ENCODE results near the gene AXIN2.

AXIN2 gene

GRCh38 chr17:65561452-65562205, at the start of gene AXIN2:
Gene AXIN2, minus strand, starts transcription at chr17:65561648. Its CDS starts 3,028 bp downstream, at chr17:65558620.
- Histone ChIP-seq H3K27ac (peak within 1 kb of the TSS; percentile 86 to 95), H3K4me3 (no peak within 1 kb of the TSS)
- peak; percentile 91 for DNase-seq (ENCODE audit: low spot score)
- TF ChIP-seq, protein P1, sequence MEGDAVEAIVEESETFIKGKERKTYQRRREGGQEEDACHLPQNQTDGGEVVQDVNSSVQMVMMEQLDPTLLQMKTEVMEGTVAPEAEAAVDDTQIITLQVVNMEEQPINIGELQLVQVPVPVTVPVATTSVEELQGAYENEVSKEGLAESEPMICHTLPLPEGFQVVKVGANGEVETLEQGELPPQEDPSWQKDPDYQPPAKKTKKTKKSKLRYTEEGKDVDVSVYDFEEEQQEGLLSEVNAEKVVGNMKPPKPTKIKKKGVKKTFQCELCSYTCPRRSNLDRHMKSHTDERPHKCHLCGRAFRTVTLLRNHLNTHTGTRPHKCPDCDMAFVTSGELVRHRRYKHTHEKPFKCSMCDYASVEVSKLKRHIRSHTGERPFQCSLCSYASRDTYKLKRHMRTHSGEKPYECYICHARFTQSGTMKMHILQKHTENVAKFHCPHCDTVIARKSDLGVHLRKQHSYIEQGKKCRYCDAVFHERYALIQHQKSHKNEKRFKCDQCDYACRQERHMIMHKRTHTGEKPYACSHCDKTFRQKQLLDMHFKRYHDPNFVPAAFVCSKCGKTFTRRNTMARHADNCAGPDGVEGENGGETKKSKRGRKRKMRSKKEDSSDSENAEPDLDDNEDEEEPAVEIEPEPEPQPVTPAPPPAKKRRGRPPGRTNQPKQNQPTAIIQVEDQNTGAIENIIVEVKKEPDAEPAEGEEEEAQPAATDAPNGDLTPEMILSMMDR (IDR thresholded peaks at IDR 0.05) = no peak

DNA sequence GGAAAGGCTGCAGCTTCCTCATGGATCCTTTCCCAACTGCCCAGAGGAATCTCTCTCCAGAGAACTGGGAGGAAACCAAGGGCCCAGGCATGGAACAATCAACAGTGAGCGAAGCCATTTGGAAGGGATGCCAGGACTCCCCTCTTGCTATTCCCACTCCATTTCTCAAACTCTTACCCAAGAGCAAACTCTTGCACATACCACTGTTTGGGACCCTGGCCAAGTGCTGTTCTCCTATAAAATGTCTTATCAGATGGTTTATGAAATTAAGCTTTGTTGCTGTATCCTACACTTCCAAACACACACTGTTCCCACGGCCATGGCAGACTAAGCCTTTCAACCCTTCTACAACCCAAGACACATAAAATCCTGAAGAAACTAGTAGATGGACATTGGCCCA, 48.3 kb upstream of the AXIN2 start:
- Histone ChIP-seq H3K27ac (no peak overlapping the region), H3K4me3 (no peak overlapping the region)
- TF ChIP-seq, protein P1 (IDR thresholded peaks at IDR 0.05) = no peak
- no peak for DNase-seq (ENCODE audit: low spot score)

DNA sequence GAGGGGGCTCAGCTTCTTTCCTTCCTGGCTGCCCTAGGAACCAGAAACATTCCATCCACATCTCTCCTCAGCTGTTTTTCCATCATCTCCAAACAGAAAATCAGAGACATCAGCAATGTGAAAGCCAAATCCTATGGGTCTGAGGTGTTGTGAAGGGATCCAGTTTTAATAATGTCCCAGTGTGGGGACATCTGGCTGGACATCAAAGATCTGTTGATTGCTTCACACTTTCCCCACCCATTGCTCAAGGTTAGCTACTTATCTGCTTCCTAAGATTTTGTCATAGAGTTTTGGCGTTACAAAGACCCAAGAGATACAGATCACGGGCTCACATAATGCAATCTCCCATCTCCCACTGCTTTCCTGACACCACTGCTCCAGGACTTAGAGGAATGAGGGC, 47.8 kb upstream of the AXIN2 start:
- no peak overlapping the region for H3K27ac ChIP-seq
- no peak overlapping the region for H3K4me3 ChIP-seq
- TF ChIP-seq, protein P1 (IDR thresholded peaks at IDR 0.05) = no peak
- no peak for DNase-seq (ENCODE audit: low spot score)

GRCh38 chr17:65604070-65604469, 42.6 kb upstream of the AXIN2 start:
- TF ChIP-seq, protein P1 (IDR thresholded peaks at IDR 0.05) = no peak
- no peak for DNase-seq (ENCODE audit: low spot score)
- Histone ChIP-seq H3K4me3 (no peak overlapping the region), H3K27ac (no peak overlapping the region)

- TF ChIP-seq, protein P1 (IDR thresholded peaks at IDR 0.05) = no peak
- no peak for DNase-seq (ENCODE audit: low spot score)
- no peak overlapping the region for H3K4me3 ChIP-seq
- H3K27ac ChIP-seq = no peak overlapping the region
These were observed 40.4 kb upstream of the AXIN2 start for GRCh38 chr17:65601881-65602280.

DNA sequence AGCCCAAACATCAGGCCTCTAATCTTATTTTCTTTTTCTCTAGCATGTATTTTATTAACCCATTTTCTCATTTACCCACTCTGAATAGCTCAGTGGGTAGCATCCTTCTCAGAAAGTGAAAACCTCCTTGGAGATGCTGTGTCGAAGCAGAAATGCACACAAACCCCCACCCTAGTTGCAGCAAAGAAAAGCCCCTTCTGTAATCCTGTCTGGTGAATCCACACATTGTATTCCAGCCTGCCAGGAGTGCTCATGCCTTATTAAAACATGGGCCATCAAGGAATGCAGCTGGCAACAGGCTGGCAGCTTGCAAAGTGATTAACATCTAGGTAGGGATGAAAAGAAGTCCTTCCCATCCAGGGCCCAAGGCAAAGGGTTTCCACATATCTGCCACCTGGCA, 39.7 kb upstream of the AXIN2 start:
- TF ChIP-seq, protein P1 (IDR thresholded peaks at IDR 0.05) = no peak
- Histone ChIP-seq H3K27ac (no peak overlapping the region), H3K4me3 (no peak overlapping the region)
- DNase-seq (ENCODE audit: low spot score) = no peak

DNA sequence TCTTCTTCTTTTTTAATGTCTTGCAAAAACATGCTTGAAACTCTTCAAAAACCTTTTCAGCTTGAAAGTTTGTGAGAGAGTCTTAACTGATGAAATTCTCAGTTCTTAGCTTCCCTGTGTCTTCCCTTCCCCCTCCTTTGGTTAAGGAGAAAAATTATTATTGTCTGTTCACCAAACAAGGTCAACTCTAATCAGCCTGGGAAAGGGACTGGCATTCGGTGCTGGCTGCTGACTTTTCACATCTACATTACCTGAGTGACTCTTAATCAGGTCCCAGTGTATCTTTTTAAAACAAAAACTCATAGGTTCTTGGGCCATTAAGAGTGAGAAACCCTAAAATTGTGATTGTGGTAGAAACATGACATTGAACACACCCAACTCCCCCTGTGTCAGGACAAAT, 39.1 kb upstream of the AXIN2 start:
- no peak for DNase-seq (ENCODE audit: low spot score)
- no peak overlapping the region for H3K27ac ChIP-seq
- TF ChIP-seq, protein P1 (IDR thresholded peaks at IDR 0.05) = no peak
- H3K4me3 ChIP-seq = no peak overlapping the region
